ENCODE measurements around the gene UFSP1. TPM values are rescaled to one million over a fixed set of nuclear protein-coding genes. Genes with fewer than 3 reads are reported as not detected.
A peak's percentile ranks its signal among the peaks of the same experiment; 100 is the strongest.

Gene UFSP1
- total and polyA plus RNA-seq, 2 of the 13 experiments (the other 11 are each of a cell fraction or from before 2014, with no cell fraction given): 0.65 to 3.3 TPM

DNA sequence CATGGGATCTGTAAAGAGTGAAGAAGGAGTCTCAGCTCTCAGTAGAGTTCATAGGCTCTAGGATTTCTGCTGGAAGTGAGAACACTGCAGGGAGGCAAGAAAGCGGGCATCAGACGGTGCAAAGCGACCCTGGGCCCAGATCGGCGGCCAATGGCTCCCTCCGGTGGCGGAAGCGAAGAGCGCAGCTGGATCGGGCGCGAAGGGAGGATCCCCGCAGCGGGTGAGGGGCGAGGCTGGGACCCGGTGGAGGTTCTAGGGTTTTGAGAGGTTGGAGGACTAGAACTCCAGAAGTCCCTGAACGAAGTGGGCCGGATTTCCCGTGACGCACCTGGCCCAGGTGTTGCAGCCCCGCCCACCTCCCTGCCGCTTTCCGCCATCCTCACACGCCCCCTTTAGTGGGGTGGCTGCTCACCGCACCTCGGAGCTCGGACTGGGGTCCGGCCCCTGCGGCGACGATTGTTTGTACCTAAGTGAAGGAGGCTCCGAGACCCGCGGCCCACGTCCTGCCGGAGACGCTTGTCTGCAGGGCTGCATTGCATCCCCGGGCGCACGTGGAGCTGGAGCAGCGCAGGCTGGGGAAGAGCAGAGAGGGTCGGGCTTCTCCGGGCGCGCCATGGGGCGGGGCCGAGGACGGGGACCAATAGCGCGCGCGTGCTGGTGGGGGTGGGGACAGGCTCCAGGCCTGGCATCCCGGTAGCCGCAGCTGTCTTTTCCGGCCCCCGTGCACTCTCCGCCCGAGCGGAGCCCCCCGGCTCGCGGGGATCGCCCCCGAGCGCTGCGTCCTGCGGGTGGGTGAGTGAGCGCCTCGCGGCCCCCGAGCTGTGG lies 37.3 kb downstream of the UFSP1 start, which contains the start of gene SLC12A9 (continued):
- TF ChIP-seq ZSCAN29 (CRISPR knock-in tag; conservative IDR thresholded peaks at IDR 0.05) (no peak), AKAP8 (CRISPR knock-in tag; IDR thresholded peaks at IDR 0.05) (no peak), MXD3 (CRISPR knock-in tag; IDR thresholded peaks at IDR 0.05) (peak; percentile 92), RBM39 (IDR thresholded peaks at IDR 0.05; ENCODE audit: low read depth, low read length, poor library complexity, severe bottlenecking) (no peak), SOX5 (CRISPR knock-in tag; IDR thresholded peaks at IDR 0.05; ENCODE audit: borderline replicate concordance) (no peak), ZNF761 (CRISPR knock-in tag; conservative IDR thresholded peaks at IDR 0.05) (peak; percentile 39; the same call in 1 of the 2 replicates), CENPT (CRISPR knock-in tag; IDR thresholded peaks at IDR 0.05; ENCODE audit: low read depth) (no peak), ZNF124 (CRISPR knock-in tag; IDR thresholded peaks at IDR 0.05) (no peak), MAZ (IDR thresholded peaks at IDR 0.05; ENCODE audit: borderline replicate concordance, low read depth, low read length) (0 out of 2 replicates have a peak, but pooled peaks have one; percentile 15), MAZ (CRISPR knock-in tag; IDR thresholded peaks at IDR 0.05; ENCODE audit: low read depth) (peak; percentile 72), ZNF34 (CRISPR knock-in tag; IDR thresholded peaks at IDR 0.05; ENCODE audit: borderline replicate concordance) (0 out of 2 replicates have a peak, but pooled peaks have one; percentile 71), MYNN (CRISPR knock-in tag; IDR thresholded peaks at IDR 0.05; ENCODE audit: low read depth) (0 out of 2 replicates have a peak, but pooled peaks have one; percentile 61), RAD21 (CRISPR knock-in tag; IDR thresholded peaks at IDR 0.05) (peak; percentile 97), AHR (CRISPR knock-in tag; IDR thresholded peaks at IDR 0.05) (0 out of 2 replicates have a peak, but pooled peaks have one; percentile 59), HMGA1 (CRISPR knock-in tag; conservative IDR thresholded peaks at IDR 0.05) (no peak), ZNF329 (CRISPR knock-in tag; IDR thresholded peaks at IDR 0.05; ENCODE audit: low read depth) (0 out of 2 replicates have a peak, but pooled peaks have one; percentile 8), SIN3A (IDR thresholded peaks at IDR 0.05; ENCODE audit: borderline replicate concordance, low read depth, low read length) (peak; percentile 89; the same call in 1 of the 2 replicates), ETS1 (CRISPR knock-in tag; IDR thresholded peaks at IDR 0.05) (no peak), ZNF552 (CRISPR knock-in tag; IDR thresholded peaks at IDR 0.05; ENCODE audit: borderline replicate concordance) (no peak), ZFY (CRISPR knock-in tag; IDR thresholded peaks at IDR 0.05) (peak; percentile 63), SYNCRIP (IDR thresholded peaks at IDR 0.05; ENCODE audit: insufficient read depth, low read depth, low read length) (no peak), NFYB (CRISPR knock-in tag; IDR thresholded peaks at IDR 0.05) (peak; percentile 73), MXD1 (CRISPR knock-in tag; IDR thresholded peaks at IDR 0.05) (peak; percentile 99; the same call in 1 of the 2 replicates)
- TF ChIP-seq, protein P1, sequence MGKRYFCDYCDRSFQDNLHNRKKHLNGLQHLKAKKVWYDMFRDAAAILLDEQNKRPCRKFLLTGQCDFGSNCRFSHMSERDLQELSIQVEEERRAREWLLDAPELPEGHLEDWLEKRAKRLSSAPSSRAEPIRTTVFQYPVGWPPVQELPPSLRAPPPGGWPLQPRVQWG (CRISPR knock-in tag; IDR thresholded peaks at IDR 0.05; ENCODE audit: borderline replicate concordance, low read depth): no peak
- TF ChIP-seq, protein P2, sequence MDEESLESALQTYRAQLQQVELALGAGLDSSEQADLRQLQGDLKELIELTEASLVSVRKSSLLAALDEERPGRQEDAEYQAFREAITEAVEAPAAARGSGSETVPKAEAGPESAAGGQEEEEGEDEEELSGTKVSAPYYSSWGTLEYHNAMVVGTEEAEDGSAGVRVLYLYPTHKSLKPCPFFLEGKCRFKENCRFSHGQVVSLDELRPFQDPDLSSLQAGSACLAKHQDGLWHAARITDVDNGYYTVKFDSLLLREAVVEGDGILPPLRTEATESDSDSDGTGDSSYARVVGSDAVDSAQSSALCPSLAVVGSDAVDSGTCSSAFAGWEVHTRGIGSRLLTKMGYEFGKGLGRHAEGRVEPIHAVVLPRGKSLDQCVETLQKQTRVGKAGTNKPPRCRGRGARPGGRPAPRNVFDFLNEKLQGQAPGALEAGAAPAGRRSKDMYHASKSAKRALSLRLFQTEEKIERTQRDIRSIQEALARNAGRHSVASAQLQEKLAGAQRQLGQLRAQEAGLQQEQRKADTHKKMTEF (CRISPR knock-in tag; IDR thresholded peaks at IDR 0.05): peak; percentile 65; the same call in 1 of the 2 replicates
- TF ChIP-seq, protein P3, sequence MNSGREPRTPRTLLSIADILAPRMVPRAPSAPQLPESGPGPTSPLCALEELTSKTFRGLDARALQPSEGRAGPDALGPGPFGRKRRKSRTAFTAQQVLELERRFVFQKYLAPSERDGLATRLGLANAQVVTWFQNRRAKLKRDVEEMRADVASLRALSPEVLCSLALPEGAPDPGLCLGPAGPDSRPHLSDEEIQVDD (CRISPR knock-in tag; IDR thresholded peaks at IDR 0.05; ENCODE audit: borderline replicate concordance): no peak

Measured in HepG2 (cell line).